ENCODE measurements around the gene APBB2. TPM values are rescaled to one million over a fixed set of nuclear protein-coding genes. Genes with fewer than 3 reads are reported as not detected.
"Not testable (repeated sequence)": the region's sequence is repeated elsewhere in the genome, so short reads cannot be mapped to it uniquely, and the experiment has no call there.

APBB2 gene
- total RNA-seq, 1 donor from 2014 or later: 7.6 TPM

GRCh38 chr4:41029098-41029497, 185.2 kb downstream of the APBB2 start:
- intact Hi-C loops (cut with micrococcal nuclease): no loop called here

- intact Hi-C loops (cut with micrococcal nuclease): no loop called here
Observed at GRCh38 chr4:41028392-41029076, 185.8 kb downstream of the APBB2 start.

GRCh38 chr4:41026971-41027370, 187.4 kb downstream of the APBB2 start:
- intact Hi-C loops (cut with micrococcal nuclease): no loop called here

- intact Hi-C loops (cut with micrococcal nuclease): no loop called here
Observed at GRCh38 chr4:41025824-41026223, 188.5 kb downstream of the APBB2 start.

GRCh38 chr4:41024556-41025491, 189.5 kb downstream of the APBB2 start:
- intact Hi-C loops (cut with micrococcal nuclease): no loop called here

GRCh38 chr4:41022116-41022515, 192.2 kb downstream of the APBB2 start:
- intact Hi-C loops (cut with micrococcal nuclease): no loop called here

- intact Hi-C loops (cut with micrococcal nuclease): no loop called here
Observed at GRCh38 chr4:41015016-41015675, 199.2 kb downstream of the APBB2 start.

- intact Hi-C loops (cut with micrococcal nuclease): no loop called here
Observed at GRCh38 chr4:41014158-41014557, 200.2 kb downstream of the APBB2 start.

GRCh38 chr4:41013746-41014145, 200.6 kb downstream of the APBB2 start:
- intact Hi-C loops (cut with micrococcal nuclease): no loop called here

GRCh38 chr4:41012911-41013310, 201.4 kb downstream of the APBB2 start:
- intact Hi-C loops (cut with micrococcal nuclease): no loop called here

GRCh38 chr4:41012293-41012692, 202.0 kb downstream of the APBB2 start:
- intact Hi-C loops (cut with micrococcal nuclease): no loop called here

GRCh38 chr4:41009411-41009810, 204.9 kb downstream of the APBB2 start:
- intact Hi-C loops (cut with micrococcal nuclease): no loop called here

- intact Hi-C loops (cut with micrococcal nuclease): no loop called here
Observed at GRCh38 chr4:41006141-41006540, 208.2 kb downstream of the APBB2 start.

- intact Hi-C loops (cut with micrococcal nuclease): no loop called here
Observed at GRCh38 chr4:41002309-41002708, 212.0 kb downstream of the APBB2 start.

GRCh38 chr4:41000356-41000755, 214.0 kb downstream of the APBB2 start:
- intact Hi-C loops (cut with micrococcal nuclease): no loop called here

GRCh38 chr4:40998675-40999358, 215.5 kb downstream of the APBB2 start:
- intact Hi-C loops (cut with micrococcal nuclease): no loop called here

- intact Hi-C loops (cut with micrococcal nuclease): no loop called here
Observed at GRCh38 chr4:40995850-40996249, 218.5 kb downstream of the APBB2 start.

GRCh38 chr4:40994321-40994720, 220.0 kb downstream of the APBB2 start:
- intact Hi-C loops (cut with micrococcal nuclease): not testable (repeated sequence)

- intact Hi-C loops (cut with micrococcal nuclease): not testable (repeated sequence)
Observed at GRCh38 chr4:40993296-40993693, 221.0 kb downstream of the APBB2 start.

- intact Hi-C loops (cut with micrococcal nuclease): no loop called here
Observed at GRCh38 chr4:40992472-40993295, 221.7 kb downstream of the APBB2 start.

GRCh38 chr4:40991908-40992307, 222.4 kb downstream of the APBB2 start:
- intact Hi-C loops (cut with micrococcal nuclease): no loop called here

Data from T-helper 1 cell treated with Interleukin-12 subunit alpha and Interleukin-12 subunit beta and Interleukin-4 antibody, amounts not matched to agents 30 ng/mL and 1 ng/mL, for 36 hours (primary cell).